ENCODE results near the gene CXCL17. TPM values are rescaled to one million over a fixed set of nuclear protein-coding genes. Genes with fewer than 3 reads are reported as not detected.

The CXCL17 gene
- total RNA-seq, 1 donor from 2014 or later = not detected

Other genes starting within 250 kb of the CXCL17 start
- 17.2 TPM for gene DEDD2, start 225.3 kb downstream of the CXCL17 start, total RNA-seq
- 6.7 TPM for gene ZNF526, start 222.6 kb downstream of the CXCL17 start, total RNA-seq
- 40.0 TPM for gene GSK3A, start 200.3 kb downstream of the CXCL17 start, total RNA-seq
- 46.0 TPM for gene ERF, start 187.8 kb downstream of the CXCL17 start, total RNA-seq
- 37.1 TPM for gene CIC, start 173.7 kb downstream of the CXCL17 start, total RNA-seq
- not detected for gene PRR19, start 140.8 kb downstream of the CXCL17 start, total RNA-seq
- 2.6 TPM for gene PAFAH1B3, start 140.3 kb downstream of the CXCL17 start, total RNA-seq
- gene TMEM145, start 129.6 kb downstream of the CXCL17 start, total RNA-seq = 0.64 TPM
- gene MEGF8, start 117.3 kb downstream of the CXCL17 start, total RNA-seq = 37.4 TPM
- gene CNFN, start 52.6 kb downstream of the CXCL17 start, total RNA-seq = 0.55 TPM
- gene LIPE, start 15.6 kb downstream of the CXCL17 start, total RNA-seq = 41.0 TPM
- 4.0 TPM for gene CEACAM1, start 85.5 kb upstream of the CXCL17 start, total RNA-seq
- gene CEACAM8, start 152.0 kb upstream of the CXCL17 start, total RNA-seq = not detected